GM12873 (cell line): ENCODE measurements around the gene SYT17.

Source experiments
- CTCF ChIP-seq: IDR thresholded peaks from 2 replicates; pipeline ENCODE4 v1.5.1; 2012; ENCODE audit warnings: low read depth, mild to moderate bottlenecking, moderate library complexity, low read length, control low read depth; ENCODE audit not compliant: insufficient read depth; ENCODE audit errors: missing control alignments

Gene SYT17

GRCh38 chr16:19235886-19236285 lies 67.8 kb downstream of the SYT17 start:
- TF ChIP-seq CTCF = no peak

- TF ChIP-seq CTCF = no peak
These were observed 68.6 kb downstream of the SYT17 start for GRCh38 chr16:19236561-19237209.

GRCh38 chr16:19238406-19238805 lies 70.4 kb downstream of the SYT17 start:
- no peak for TF ChIP-seq CTCF

- TF ChIP-seq CTCF = no peak
These were observed 71.6 kb downstream of the SYT17 start for GRCh38 chr16:19239511-19240155.

- TF ChIP-seq CTCF = no peak
These were observed 72.5 kb downstream of the SYT17 start for GRCh38 chr16:19240494-19240893.

- TF ChIP-seq CTCF = no peak
These were observed 73.5 kb downstream of the SYT17 start for GRCh38 chr16:19241512-19241911.

GRCh38 chr16:19242186-19242585 lies 74.1 kb downstream of the SYT17 start:
- TF ChIP-seq CTCF = no peak
